ENCODE data around the gene BET1.

- TF ChIP-seq CTCF (conservative IDR thresholded peaks at IDR 0.05) (no peak), ZFX (IDR thresholded peaks at IDR 0.05) (no peak)
Observed at GRCh38 chr7:93948873-93949272, 55.3 kb downstream of the BET1 start.

Measured in C4-2B (cell line).